Neural progenitor cell (in vitro differentiated cells): ENCODE measurements around the gene CPNE2.

Source experiments
- EZH2 ChIP-seq: fragments of 200-600 bp; sonication (generic); IDR thresholded peaks from 2 replicates; pipeline ENCODE4 v1.6.1; 2017; ENCODE audit warnings: antibody characterized with exemption, mild to moderate bottlenecking, moderate library complexity
- EZH2phosphoT487 ChIP-seq: fragments of 200-600 bp; sonication (generic); IDR thresholded peaks from 2 replicates; pipeline ENCODE4 v1.6.1; 2017; ENCODE audit warnings: antibody characterized with exemption

DNA sequence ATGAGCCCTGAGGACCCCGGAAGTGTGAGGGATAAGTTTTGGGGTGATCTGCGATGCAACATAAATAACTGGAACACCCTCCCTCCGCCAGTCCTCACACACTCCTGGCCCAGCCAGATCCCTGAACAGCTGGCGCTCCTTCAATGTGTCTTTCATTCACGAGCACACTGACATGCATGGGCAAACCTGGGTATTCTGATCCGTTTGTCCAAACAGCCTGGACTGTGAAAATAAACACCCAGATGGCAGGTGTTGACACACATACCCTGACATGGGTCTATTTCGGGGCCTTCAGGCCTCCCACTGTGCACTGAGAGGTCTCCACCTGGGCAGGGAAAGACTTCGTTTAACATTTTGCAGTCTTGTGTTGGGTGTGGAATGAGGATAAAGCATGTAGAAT, 3.0 kb upstream of the CPNE2 start:
- TF ChIP-seq EZH2phosphoT487 (no peak), EZH2 (no peak)
